ENCODE measurements around the gene AP1B1.
"Not testable (repeated sequence)": the region's sequence is repeated elsewhere in the genome, so short reads cannot be mapped to it uniquely, and the experiment has no call there.

Gene AP1B1

GRCh38 chr22:29348041-29348440 is 40.3 kb downstream of the AP1B1 start:
- no peak for DNase-seq

GRCh38 chr22:29346659-29347058 is 41.7 kb downstream of the AP1B1 start:
- no peak for DNase-seq

- DNase-seq = no peak
Measured at GRCh38 chr22:29345932-29346331, 42.4 kb downstream of the AP1B1 start.

- not testable (repeated sequence) for DNase-seq
Measured at GRCh38 chr22:29344889-29345288, 43.5 kb downstream of the AP1B1 start.

DNA sequence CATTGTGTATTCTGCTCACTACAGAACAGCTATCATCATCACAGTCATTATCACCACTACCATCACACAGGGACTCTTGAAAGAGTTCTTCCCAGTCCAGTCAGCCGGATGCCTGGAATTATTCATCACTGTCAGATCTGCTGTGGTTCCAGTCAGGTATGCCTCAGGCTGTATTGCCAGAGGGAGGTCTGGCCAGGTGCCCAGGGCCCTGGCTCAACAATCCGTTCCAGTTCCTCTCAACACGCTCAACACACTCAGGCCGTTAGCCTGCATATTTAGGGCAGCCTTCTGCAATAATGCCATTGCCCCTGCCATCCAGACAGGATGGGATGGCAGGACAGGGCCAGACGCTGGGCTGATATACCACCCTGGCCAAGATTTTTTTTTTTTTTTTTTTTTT is 44.2 kb downstream of the AP1B1 start:
- no peak for DNase-seq

- no peak for DNase-seq
Measured at GRCh38 chr22:29343313-29343805, 45.0 kb downstream of the AP1B1 start.

- DNase-seq = no peak
Measured at GRCh38 chr22:29342577-29343312, 45.6 kb downstream of the AP1B1 start.

- DNase-seq = no peak
Measured at GRCh38 chr22:29342177-29342576, 46.2 kb downstream of the AP1B1 start.

DNA sequence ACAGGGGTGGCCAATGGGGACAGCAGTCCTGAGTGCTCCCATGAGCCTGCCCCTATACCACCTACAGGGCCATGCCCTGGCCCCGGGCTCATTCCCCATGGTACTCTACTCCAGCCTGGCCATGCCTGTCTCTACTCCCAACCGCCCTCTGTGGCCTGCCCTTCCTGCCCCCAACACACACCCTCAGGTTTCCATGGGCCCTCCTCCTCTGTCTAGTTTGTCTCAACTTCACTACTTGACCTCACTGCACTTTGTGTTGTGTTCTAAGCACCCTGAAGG is 46.6 kb downstream of the AP1B1 start:
- DNase-seq = no peak

DNA sequence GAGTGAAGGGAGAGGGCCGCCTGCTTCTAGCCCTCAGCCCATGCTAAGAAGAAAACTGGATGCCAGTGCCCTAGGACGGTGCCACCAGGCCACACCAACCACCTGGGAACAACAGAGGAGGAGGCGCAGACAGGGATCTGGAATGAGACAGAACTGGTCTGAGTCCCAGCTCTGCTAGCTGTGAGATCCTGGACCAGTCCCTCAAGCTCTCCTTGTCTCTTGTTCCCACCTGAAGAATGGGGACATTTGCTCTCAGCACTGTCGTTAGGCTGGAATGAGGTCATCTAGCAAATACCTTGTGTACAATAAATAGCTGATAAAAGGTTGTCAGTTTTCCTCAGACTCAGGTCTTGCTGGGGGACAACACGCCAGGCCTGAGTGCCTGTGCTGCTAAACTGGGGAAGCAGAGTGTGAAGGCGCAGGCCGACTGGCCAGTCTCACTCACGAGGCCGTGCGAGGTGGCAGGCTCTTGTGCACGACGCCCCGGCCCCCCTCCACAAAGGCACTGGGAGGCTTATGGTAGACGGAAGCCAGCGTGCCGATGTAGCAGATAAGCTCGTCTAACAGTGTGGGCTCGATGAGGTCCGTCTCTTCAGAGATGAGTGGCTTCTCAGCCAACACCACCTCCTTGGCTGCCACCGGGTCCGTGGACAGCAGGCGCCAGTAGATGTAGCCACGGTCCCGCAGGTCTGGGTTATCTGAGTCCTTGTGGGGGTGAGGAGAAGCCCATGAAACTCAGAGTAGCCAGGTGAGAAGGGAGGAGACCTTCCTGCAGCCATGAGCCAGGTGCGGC is 47.1 kb downstream of the AP1B1 start:
- DNase-seq = no peak

DNA sequence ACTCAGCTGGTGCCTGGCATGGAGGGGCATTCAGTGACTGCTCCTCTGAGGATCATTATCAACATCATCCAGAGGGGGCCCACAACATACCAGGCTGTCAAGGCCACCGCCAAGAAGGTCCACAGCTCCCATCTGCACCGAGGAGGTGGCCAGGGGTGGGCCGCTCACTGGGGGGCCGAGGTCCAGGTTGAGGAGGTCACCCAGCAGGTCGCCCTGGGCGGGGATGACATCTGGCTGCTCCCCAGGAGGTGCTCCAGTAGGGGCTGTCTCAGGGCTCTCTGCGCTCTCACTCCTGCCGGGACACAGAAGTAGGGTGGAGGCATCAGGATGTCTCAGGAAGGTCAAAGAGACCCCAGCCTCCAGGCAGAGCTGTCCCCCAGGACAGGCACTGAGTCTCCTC is 47.8 kb downstream of the AP1B1 start:
- DNase-seq = no peak

GRCh38 chr22:29339381-29340235 is 48.8 kb downstream of the AP1B1 start:
- no peak for DNase-seq

DNA sequence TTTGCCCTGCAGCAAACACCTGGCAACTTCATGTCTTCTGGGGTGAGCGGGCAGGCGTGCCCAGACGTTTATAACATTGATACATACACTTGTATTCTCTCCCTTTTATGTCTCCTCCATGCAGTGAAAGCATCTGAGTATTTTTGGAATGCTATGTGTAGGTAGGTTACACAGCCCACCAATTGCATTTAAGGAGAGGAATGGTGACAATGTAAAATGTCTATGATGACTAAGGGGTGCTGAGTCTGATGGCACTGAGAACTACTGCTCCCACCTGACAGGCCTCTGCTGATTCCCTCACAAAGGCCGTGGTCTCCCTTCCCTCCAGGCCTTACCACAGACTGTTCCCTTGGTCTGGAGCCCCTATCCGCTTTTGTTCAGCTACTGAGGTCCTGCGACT is 50.0 kb downstream of the AP1B1 start:
- DNase-seq = no peak

GRCh38 chr22:29337631-29338284 is 50.6 kb downstream of the AP1B1 start:
- DNase-seq = no peak

DNA sequence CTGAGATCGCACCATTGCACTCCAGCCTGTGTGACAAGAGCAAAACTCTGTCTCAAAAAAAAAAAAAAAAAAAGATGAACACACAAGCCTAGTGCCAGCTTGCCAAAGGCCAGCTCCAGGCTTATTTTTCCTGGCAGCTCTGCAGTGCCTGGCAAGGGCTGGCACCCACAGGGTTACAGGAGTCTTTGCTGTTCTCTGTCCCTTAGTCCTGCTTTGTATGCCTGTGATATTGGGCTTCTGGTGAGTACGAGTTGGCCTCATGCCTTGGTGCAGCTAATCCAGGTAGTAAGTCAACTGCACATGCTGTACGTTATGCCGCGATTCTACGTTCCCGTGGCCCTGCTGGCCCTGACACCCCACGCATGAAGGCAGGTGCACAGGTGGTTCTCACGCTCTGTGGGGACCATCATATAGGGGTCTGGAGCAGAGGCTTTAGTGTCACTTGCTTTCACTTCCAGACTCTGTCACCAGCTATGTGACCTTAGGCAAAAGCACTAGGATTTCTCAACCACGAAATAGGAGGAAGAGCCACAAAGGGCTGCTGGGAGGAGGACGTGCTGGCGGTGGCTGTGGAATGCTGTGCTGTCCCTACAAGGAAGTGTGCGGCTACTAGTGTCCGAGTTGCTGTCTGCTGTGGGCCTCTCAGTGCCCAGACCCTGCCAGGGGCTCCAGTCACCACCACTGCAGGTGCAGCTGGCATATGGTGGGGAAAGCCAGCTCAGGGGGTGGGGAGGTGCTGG is 51.4 kb downstream of the AP1B1 start:
- no peak for DNase-seq

DNA sequence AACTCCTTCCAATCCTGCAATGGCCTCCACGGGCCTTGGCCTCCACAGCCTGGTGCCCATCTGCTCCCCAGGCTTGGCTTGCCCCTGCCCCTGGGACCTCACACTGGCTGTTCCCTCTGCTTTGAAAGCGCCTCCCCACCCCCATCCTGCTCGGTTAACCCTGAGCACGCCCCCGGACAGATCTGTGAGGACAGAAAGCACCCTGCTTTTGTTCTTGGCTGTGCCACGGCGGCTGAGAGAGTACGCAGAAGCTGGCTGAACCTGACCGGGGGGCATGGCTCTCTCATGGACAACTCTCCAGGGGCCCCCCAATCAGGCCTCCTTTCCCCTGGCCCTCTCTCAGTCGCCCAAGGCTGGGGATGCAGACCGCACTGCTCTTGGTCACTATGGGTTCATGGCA is 52.7 kb downstream of the AP1B1 start:
- DNase-seq = no peak

GRCh38 chr22:29334696-29335344 is 53.5 kb downstream of the AP1B1 start:
- no peak for DNase-seq

GRCh38 chr22:29334148-29334547 is 54.2 kb downstream of the AP1B1 start:
- no peak for DNase-seq

DNA sequence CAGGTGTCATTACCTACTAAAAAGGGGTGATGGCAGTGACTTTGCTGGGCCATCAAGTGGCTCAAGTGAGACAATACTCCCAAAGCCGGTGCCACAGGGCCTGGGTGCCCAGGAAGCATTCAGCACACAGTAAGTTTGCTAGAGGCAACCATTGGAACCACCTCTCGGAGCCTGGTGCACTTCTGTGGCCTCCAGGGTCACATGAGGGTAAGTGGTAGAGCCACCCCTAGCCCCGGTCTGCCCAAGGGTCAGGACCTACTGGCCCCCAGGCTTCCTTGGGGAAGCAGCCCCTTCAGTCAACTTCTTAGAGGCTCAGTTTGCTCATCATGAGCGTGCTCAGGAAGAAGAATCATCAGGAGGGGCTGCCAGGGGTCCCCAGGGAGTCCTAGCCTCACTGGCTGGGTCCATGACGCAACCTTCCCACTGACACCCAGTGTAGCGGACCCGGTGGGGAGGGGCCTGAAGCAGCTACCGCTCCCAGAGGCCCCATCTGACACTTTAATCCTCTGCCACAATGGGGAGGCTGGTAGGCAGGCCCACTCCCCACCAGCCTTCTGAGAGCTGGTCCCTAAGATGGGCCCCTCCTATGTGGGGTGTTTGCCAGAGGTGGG is 55.4 kb downstream of the AP1B1 start:
- DNase-seq = no peak

DNA sequence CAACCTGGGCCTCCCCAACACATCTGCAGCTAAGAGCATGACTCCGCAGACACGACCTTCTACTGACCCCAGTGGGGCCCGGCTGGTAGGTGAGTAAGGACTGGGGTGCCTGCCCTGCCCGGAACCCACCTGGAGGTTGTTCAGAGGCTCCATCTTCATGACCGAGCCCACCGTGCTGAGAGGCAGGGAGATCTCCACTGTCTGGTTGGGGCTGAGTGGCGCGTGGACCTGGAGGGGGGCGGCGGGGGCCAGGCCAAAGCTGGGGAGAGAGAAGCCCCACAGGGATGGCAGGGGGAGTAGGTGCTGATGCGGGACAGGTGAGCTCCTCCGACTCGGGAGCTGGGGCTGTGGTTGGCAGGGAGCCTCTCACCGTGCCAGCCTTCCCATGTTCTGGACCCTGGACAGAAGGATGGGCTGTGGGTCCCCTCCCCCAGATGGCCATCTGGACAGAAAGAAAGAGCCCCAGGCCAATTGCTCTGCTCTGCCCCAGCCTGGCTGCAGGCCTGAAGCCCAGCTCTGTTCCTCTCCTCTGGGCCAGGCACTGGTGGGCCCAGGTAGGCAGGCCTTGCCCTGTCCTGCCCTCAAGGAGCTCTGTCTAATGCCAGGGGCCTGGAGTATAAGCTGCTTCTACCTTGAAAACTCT is 56.6 kb downstream of the AP1B1 start:
- DNase-seq = no peak

DNA sequence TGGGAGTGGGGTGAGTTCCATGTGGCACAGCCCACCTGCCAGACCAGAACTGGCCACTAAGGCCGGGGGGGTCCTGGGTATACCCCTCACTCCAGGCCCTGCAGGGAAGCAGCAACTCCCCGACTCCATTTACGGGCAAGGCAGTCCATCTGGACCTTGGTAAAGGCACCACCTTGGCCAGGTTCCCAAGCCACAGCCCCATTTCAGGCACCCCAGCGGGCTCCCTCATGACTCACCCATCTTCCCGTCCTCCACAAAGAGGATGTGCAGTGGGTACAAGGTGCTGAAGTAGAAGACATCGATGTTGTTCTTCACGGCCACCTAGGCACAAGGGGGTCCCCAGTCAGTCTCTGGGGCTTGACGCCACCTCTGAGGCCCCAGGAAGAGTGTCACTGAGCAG is 57.2 kb downstream of the AP1B1 start:
- DNase-seq = no peak
